Upper lobe of right lung (tissue), 1 donor: Measurements from ENCODE around the gene DRICH1. TPM values are rescaled to one million over a fixed set of nuclear protein-coding genes. Genes with fewer than 3 reads are reported as not detected.
"Not testable (repeated sequence)": the region's sequence is repeated elsewhere in the genome, so short reads cannot be mapped to it uniquely, and the experiment has no call there.

Experiments used
- ATAC-seq: fragments of 200-7000 bp; cut with Tn5 transposase; one replicate; pipeline ENCODE4 v1.9.1; 2020; ENCODE audit warnings: mild to moderate bottlenecking, moderate library complexity
- DNase-seq: peaks from one replicate; pipeline ENCODE4 v3.0.0-alpha.2; 2020
- H3K27ac ChIP-seq: fragments of 200-600 bp; one replicate; pipeline ENCODE4 v1.8.0; 2022
- H3K27me3 ChIP-seq: fragments of 200-600 bp; one replicate; pipeline ENCODE4 v1.8.0; 2022; ENCODE audit warnings: mild to moderate bottlenecking
- H3K36me3 ChIP-seq: fragments of 200-600 bp; one replicate; pipeline ENCODE4 v1.8.0; 2022
- H3K4me1 ChIP-seq: fragments of 200-600 bp; one replicate; pipeline ENCODE4 v1.8.0; 2022
- H3K4me3 ChIP-seq: fragments of 200-600 bp; one replicate; pipeline ENCODE4 v1.8.0; 2022; ENCODE audit warnings: mild to moderate bottlenecking
- H3K9me3 ChIP-seq: fragments of 200-600 bp; one replicate; pipeline ENCODE4 v1.8.0; 2022
- CTCF ChIP-seq: fragments of 200-600 bp; IDR thresholded peaks from one replicate; pipeline ENCODE4 v1.8.0; 2022; ENCODE audit warnings: antibody characterized with exemption
- intact Hi-C: fragments of 100-400 bp; cut with DNase I; formaldehyde crosslinking; loops from one replicate; pipeline ENCODE4 v1.11.0; 2022
- total RNA-seq: library from RNA; stranded (reverse); fragmentation: NEBNext Ultra II Directional; extraction: Animal tissue kit (Norgen Biotek cat#: 25700); gene quantifications from one replicate; pipeline ENCODE4 v1.2.1, GENCODE V29; 2021
- donor health status: DM: no; HTN: yes; CAD: no; lungs with severe emphysema.

DRICH1 gene
- total RNA-seq, 1 donor from 2014 or later = 0.96 TPM

GRCh38 chr22:23651676-23652075 is 19.6 kb upstream of the DRICH1 start:
- H3K27me3 ChIP-seq = no peaks in the 10 kb centered on the region
- no peak for DNase-seq
- no peak overlapping the region for H3K27ac ChIP-seq
- H3K36me3 ChIP-seq = no peaks in the 10 kb centered on the region
- intact Hi-C loops = no loop called here
- H3K4me1 ChIP-seq = no peaks in the 10 kb centered on the region
- H3K4me3 ChIP-seq = no peak overlapping the region
- H3K9me3 ChIP-seq = no peaks in the 10 kb centered on the region
- TF ChIP-seq CTCF = no peak
- ATAC-seq = no peak

GRCh38 chr22:23649071-23649501 is 17.0 kb upstream of the DRICH1 start:
- no peaks in the 10 kb centered on the region for H3K27me3 ChIP-seq
- H3K9me3 ChIP-seq = no peaks in the 10 kb centered on the region
- intact Hi-C loops = no loop called here
- DNase-seq (peak; percentile 50), ATAC-seq (peak; percentile 33)
- no peak for TF ChIP-seq CTCF
- no peaks in the 10 kb centered on the region for H3K4me1 ChIP-seq
- no peaks in the 10 kb centered on the region for H3K36me3 ChIP-seq
- no peak overlapping the region for H3K27ac ChIP-seq
- H3K4me3 ChIP-seq = no peak overlapping the region

GRCh38 chr22:23646526-23646925 is 14.4 kb upstream of the DRICH1 start:
- ATAC-seq, H3K9me3 ChIP-seq, intact Hi-C loops, DNase-seq, H3K27me3 ChIP-seq, H3K36me3 ChIP-seq, H3K4me3 ChIP-seq, H3K27ac ChIP-seq, H3K4me1 ChIP-seq: not testable (repeated sequence)

GRCh38 chr22:23640206-23640605 is 8.1 kb upstream of the DRICH1 start:
- peak; percentile 27 for ATAC-seq
- H3K4me1 ChIP-seq, H3K4me3 ChIP-seq, H3K27ac ChIP-seq, H3K36me3 ChIP-seq, intact Hi-C loops, H3K27me3 ChIP-seq, DNase-seq, H3K9me3 ChIP-seq: not testable (repeated sequence)

- H3K27me3 ChIP-seq = no peaks in the 10 kb centered on the region
- peak; percentile 29 for ATAC-seq
These were observed 7.5 kb upstream of the DRICH1 start for GRCh38 chr22:23639661-23640060.

GRCh38 chr22:23638611-23639010 is 6.5 kb upstream of the DRICH1 start:
- TF ChIP-seq CTCF = no peak
- intact Hi-C loops = no loop called here
- H3K27me3 ChIP-seq = no peaks in the 10 kb centered on the region
- DNase-seq (no peak), ATAC-seq (peak; percentile 8)
- H3K4me3 ChIP-seq = no peak overlapping the region
- no peaks in the 10 kb centered on the region for H3K9me3 ChIP-seq
- no peak overlapping the region for H3K27ac ChIP-seq
- H3K4me1 ChIP-seq = no peaks in the 10 kb centered on the region
- H3K36me3 ChIP-seq = no peaks in the 10 kb centered on the region

More at GRCh38 chr22:23639661-23640060, 7.5 kb upstream of the DRICH1 start:
- TF ChIP-seq CTCF = no peak
- H3K4me1 ChIP-seq = no peaks in the 10 kb centered on the region
- no peak overlapping the region for H3K4me3 ChIP-seq
- no peaks in the 10 kb centered on the region for H3K36me3 ChIP-seq
- no peaks in the 10 kb centered on the region for H3K9me3 ChIP-seq
- no peak overlapping the region for H3K27ac ChIP-seq
- intact Hi-C loops = no loop called here
- no peak for DNase-seq

GRCh38 chr22:23635291-23635690 is 3.2 kb upstream of the DRICH1 start:
- H3K27me3 ChIP-seq, H3K27ac ChIP-seq, H3K9me3 ChIP-seq, H3K36me3 ChIP-seq, DNase-seq, H3K4me3 ChIP-seq, H3K4me1 ChIP-seq, ATAC-seq, intact Hi-C loops: not testable (repeated sequence)

- H3K27ac ChIP-seq, DNase-seq, H3K9me3 ChIP-seq, ATAC-seq, H3K36me3 ChIP-seq, H3K4me1 ChIP-seq, H3K27me3 ChIP-seq, H3K4me3 ChIP-seq, intact Hi-C loops: not testable (repeated sequence)
These were observed 3.9 kb downstream of the DRICH1 start for GRCh38 chr22:23628056-23628743.
